Transverse colon (tissue), 3 donors: Measurements from ENCODE around the gene IPO8.

Source experiments
- CTCF ChIP-seq, 5 experiments: fragments of 200-600 bp in 3 of 5; fragments of 450-650 bp in 2 of 5; sonication (generic) in 3 of 5; IDR thresholded peaks; 1 replicate in 2 of 5; 2 replicates in 3 of 5; pipeline ENCODE4 v1.5.1; 2016 to 2017; ENCODE audit warnings: antibody characterized with exemption in 5 of 5, inconsistent platforms in 3 of 5, mild to moderate bottlenecking in 2 of 5, moderate library complexity in 1 of 5
- EP300 ChIP-seq: sonication (generic); formaldehyde crosslinking; IDR thresholded peaks from one replicate; pipeline ENCODE4 v1.6.1; 2017; ENCODE audit warnings: antibody characterized with exemption, low read depth
- POLR2A ChIP-seq: fragments of 450-650 bp; IDR thresholded peaks from one replicate; pipeline ENCODE4 v1.6.1; 2016; ENCODE audit warnings: antibody characterized with exemption, mild to moderate bottlenecking, moderate library complexity

- TF ChIP-seq CTCF (IDR thresholded peaks at IDR 0.05) (no peak), POLR2A (no peak), EP300 (no peak)
These were observed 8.2 kb downstream of the IPO8 start for GRCh38 chr12:30687265-30687986.
